GM21786 (cell line): ENCODE results near the gene VWA3A.

Experiments
- ATAC-seq: cut with Tn5 transposase; IDR thresholded peaks from one replicate; pipeline ENCODE4 v1.9.1; 2021; ENCODE audit not compliant: unreplicated experiment

Gene VWA3A

GRCh38 chr16:22177968-22178930 is 85.9 kb downstream of the VWA3A start:
- ATAC-seq, result no peak

GRCh38 chr16:22181426-22181825 is 89.1 kb downstream of the VWA3A start:
- no peak for ATAC-seq

- no peak for ATAC-seq
Observed at GRCh38 chr16:22181843-22182242, 89.5 kb downstream of the VWA3A start.

GRCh38 chr16:22183335-22183734 is 91.0 kb downstream of the VWA3A start:
- ATAC-seq, result no peak

- ATAC-seq, result no peak
Observed at GRCh38 chr16:22183901-22184614, 91.7 kb downstream of the VWA3A start.

- no peak for ATAC-seq
Observed at GRCh38 chr16:22184615-22184968, 92.3 kb downstream of the VWA3A start.

- no peak for ATAC-seq
Observed at GRCh38 chr16:22186517-22186916, 94.2 kb downstream of the VWA3A start.

- ATAC-seq, result no peak
Observed at GRCh38 chr16:22188267-22188594, 95.9 kb downstream of the VWA3A start.

- no peak for ATAC-seq
Observed at GRCh38 chr16:22188595-22189442, 96.5 kb downstream of the VWA3A start.

- ATAC-seq, result peak; percentile 14
Observed at GRCh38 chr16:22189473-22190080, 97.2 kb downstream of the VWA3A start.

- ATAC-seq, result peak; percentile 50
Observed at GRCh38 chr16:22190081-22190775, 97.9 kb downstream of the VWA3A start.

- peak; percentile 45 for ATAC-seq
Observed at GRCh38 chr16:22190776-22191531, 98.6 kb downstream of the VWA3A start.

GRCh38 chr16:22191532-22192260 is 99.4 kb downstream of the VWA3A start:
- ATAC-seq, result no peak

- no peak for ATAC-seq
Observed at GRCh38 chr16:22192261-22193062, 100.1 kb downstream of the VWA3A start.

- no peak for ATAC-seq
Observed at GRCh38 chr16:22193063-22193411, 100.7 kb downstream of the VWA3A start.

GRCh38 chr16:22194707-22195444 is 102.5 kb downstream of the VWA3A start:
- no peak for ATAC-seq

GRCh38 chr16:22195445-22195694 is 103.0 kb downstream of the VWA3A start:
- no peak for ATAC-seq
